ENCODE results near the gene ULBP1. TPM values are rescaled to one million over a fixed set of nuclear protein-coding genes. Genes with fewer than 3 reads are reported as not detected.

Gene ULBP1
- total and polyA plus RNA-seq, 4 donors, result 0.59 to 6.2 (median 1.8) TPM

GRCh38 chr6:149939909-149940671 is 23.7 kb upstream of the ULBP1 start:
- WGBS, 2 donors, result 20 to 33% methylated on average over 6 of the region's 6 CpGs
- no peak overlapping the region for H3K27ac ChIP-seq (ENCODE audit: low read depth in 1 of 2, low read length in 1 of 2)
- H3K4me3 ChIP-seq, result no peak overlapping the region
- no peaks in the 10 kb centered on the region for H3K9me3 ChIP-seq (ENCODE audit: control insufficient read depth in 4 of 4, insufficient read depth in 3 of 4, low read length in 3 of 4)
- ATAC-seq (ENCODE audit: insufficient read depth, low FRiP score) (no peak), DNase-seq (no peak)
- H3K27me3 ChIP-seq (ENCODE audit: control insufficient read depth in 3 of 3, insufficient read depth in 3 of 3, low read length in 2 of 3), result peaks cover 0 to 70% (median 54%) of the 10 kb centered on the region in 3 donors
- no peak overlapping the region for H3K9ac ChIP-seq (ENCODE audit: insufficient read depth in 1 of 2, low read length in 2 of 2)
- no peak for TF ChIP-seq CTCF (IDR thresholded peaks at IDR 0.05; ENCODE audit: control extremely low read depth, extremely low read depth)
- H3K4me1 ChIP-seq (ENCODE audit: control insufficient read depth in 5 of 5, insufficient read depth in 5 of 5, low read length in 5 of 5), result peaks cover 0 to 11% (median 0%) of the 10 kb centered on the region in 5 donors
- no peaks in the 10 kb centered on the region for H3K36me3 ChIP-seq (ENCODE audit: control insufficient read depth in 4 of 4, insufficient read depth in 4 of 4, low read length in 4 of 4)

- Histone ChIP-seq H3K4me1 (ENCODE audit: control insufficient read depth in 5 of 5, insufficient read depth in 5 of 5, low read length in 5 of 5) (peaks cover 0 to 11% (median 0%) of the 10 kb centered on the region in 5 donors), H3K9ac (ENCODE audit: insufficient read depth in 1 of 2, low read length in 2 of 2) (no peak overlapping the region), H3K27ac (ENCODE audit: low read depth in 1 of 2, low read length in 1 of 2) (no peak overlapping the region), H3K27me3 (ENCODE audit: control insufficient read depth in 3 of 3, insufficient read depth in 3 of 3, low read length in 2 of 3) (peaks cover 0 to 64% (median 49%) of the 10 kb centered on the region in 3 donors), H3K36me3 (ENCODE audit: control insufficient read depth in 4 of 4, insufficient read depth in 4 of 4, low read length in 4 of 4) (no peaks in the 10 kb centered on the region), H3K4me3 (no peak overlapping the region), H3K9me3 (ENCODE audit: control insufficient read depth in 4 of 4, insufficient read depth in 3 of 4, low read length in 3 of 4) (no peaks in the 10 kb centered on the region)
- no peak for TF ChIP-seq CTCF (IDR thresholded peaks at IDR 0.05; ENCODE audit: control extremely low read depth, extremely low read depth)
- DNase-seq (no peak), ATAC-seq (ENCODE audit: insufficient read depth, low FRiP score) (no peak)
- 31 to 49% methylated on average over 6 of the region's 6 CpGs for whole genome bisulfite sequencing, 2 donors
Measured at GRCh38 chr6:149940672-149940982, 23.1 kb upstream of the ULBP1 start.

DNA sequence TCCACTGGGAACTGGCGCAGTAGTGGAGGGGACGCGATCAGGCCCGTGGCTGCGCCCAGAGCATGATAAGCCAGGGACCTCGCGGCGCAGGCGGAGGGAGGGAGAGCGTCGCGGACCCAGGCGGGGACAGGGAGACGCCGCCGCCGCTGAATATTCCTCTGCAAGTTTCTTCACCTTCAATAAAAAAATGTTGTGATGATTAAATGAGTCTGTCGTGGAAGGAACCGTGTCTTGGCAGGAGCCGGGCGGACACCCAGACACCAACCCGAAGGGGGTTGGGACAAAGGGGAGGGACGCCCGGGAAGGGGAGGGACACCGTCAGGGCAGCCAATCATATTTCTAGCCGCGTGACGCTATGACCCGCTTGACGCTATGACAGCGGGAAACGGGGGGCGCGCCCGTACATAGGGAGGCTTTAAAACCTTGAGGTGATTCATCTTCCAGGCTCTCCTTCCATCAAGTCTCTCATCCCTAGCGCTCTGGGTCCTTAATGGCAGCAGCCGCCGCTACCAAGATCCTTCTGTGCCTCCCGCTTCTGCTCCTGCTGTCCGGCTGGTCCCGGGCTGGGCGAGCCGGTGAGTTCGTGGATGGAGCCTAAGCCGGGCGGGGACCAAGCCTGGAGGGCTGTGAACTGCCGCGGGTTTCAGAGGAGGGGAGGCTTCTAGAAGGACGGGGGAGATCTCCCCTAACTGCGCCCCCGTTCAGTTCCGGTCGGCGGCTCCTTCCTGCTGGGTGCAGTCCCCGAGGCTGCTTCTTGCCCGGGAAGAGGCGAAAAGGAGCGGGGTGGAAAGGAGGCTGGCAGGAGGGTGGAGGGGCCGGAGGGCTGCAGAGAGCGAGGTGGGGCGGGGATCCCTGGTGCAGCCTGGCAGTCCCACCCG is 21.9 kb upstream of the ULBP1 start, which contains the start of gene ULBP2:
Gene ULBP2 (plus strand): TSS at position 432 of the 878 bp plus-strand sequence. CDS start 59 bp downstream, at position 491.
- Histone ChIP-seq H3K9me3 (ENCODE audit: control insufficient read depth in 4 of 4, insufficient read depth in 3 of 4, low read length in 3 of 4) (no peaks in the 10 kb centered on the region), H3K36me3 (ENCODE audit: control insufficient read depth in 4 of 4, insufficient read depth in 4 of 4, low read length in 4 of 4) (no peaks in the 10 kb centered on the region), H3K27me3 (ENCODE audit: control insufficient read depth in 3 of 3, insufficient read depth in 3 of 3, low read length in 2 of 3) (peaks cover 0 to 59% (median 39%) of the 10 kb centered on the region in 3 donors), H3K9ac (ENCODE audit: insufficient read depth in 1 of 2, low read length in 2 of 2) (no peak within 1 kb of the TSS), H3K4me3 (peak within 1 kb of the TSS; percentile 29), H3K4me1 (ENCODE audit: control insufficient read depth in 5 of 5, insufficient read depth in 5 of 5, low read length in 5 of 5) (peaks cover 0 to 11% (median 0%) of the 10 kb centered on the region in 5 donors), H3K27ac (ENCODE audit: low read depth in 1 of 2, low read length in 1 of 2) (peak within 1 kb of the TSS; percentile 17 to 68)
- TF ChIP-seq CTCF (IDR thresholded peaks at IDR 0.05; ENCODE audit: control extremely low read depth, extremely low read depth), result no peak
- WGBS, 2 donors, result 1% methylated on average over 60 to 62 of the region's 62 CpGs
- DNase-seq, result peak; percentile 88 to 89 (median 89)
- peak; percentile 91 for ATAC-seq (ENCODE audit: insufficient read depth, low FRiP score)
